GM12878 (cell line): ENCODE measurements around the gene MAPK8IP1. TPM values are rescaled to one million over a fixed set of nuclear protein-coding genes. Genes with fewer than 3 reads are reported as not detected.

ENCODE experiments used
- ATAC-seq: fragments of 200-7000 bp; cut with Tn5 transposase; 3 replicates; pipeline ENCODE4 v1.9.1; 2020; ENCODE audit warnings: mild to moderate bottlenecking, moderate library complexity
- BruUV-seq: library from RNA; stranded (reverse); fragments of 400-500 nt; replicated peaks from 2 replicates; lab custom pipeline; 2021; lab: Mats Ljungman, UMichigan
- CTCF ChIA-PET: fragments of 300-600 bp; sonication (Branson Sonifier 250); formaldehyde crosslinking; extraction: SDS; loops from one replicate; lab custom pipeline; 2021; ENCODE audit warnings: inconsistent platforms; lab: Yijun Ruan, JAX
- POLR2A ChIA-PET: fragments of 350-600 bp; formaldehyde crosslinking; extraction: SDS; loops from one replicate; lab custom pipeline; 2021; ENCODE audit warnings: inconsistent platforms; lab: Charles Lee
- RAD21 ChIA-PET: fragments of 300-600 bp; sonication (Branson Sonifier 250); formaldehyde crosslinking; loops from one replicate; lab custom pipeline; 2023; ENCODE audit warnings: antibody characterized with exemption; ENCODE audit not compliant: unreplicated experiment; lab: Charles Lee
- SMC1A ChIA-PET: fragments of 300-600 bp; sonication (Branson Sonifier 250); formaldehyde crosslinking; loops from one replicate; lab custom pipeline; 2023; ENCODE audit not compliant: unreplicated experiment, uncharacterized antibody; lab: Charles Lee
- DNase-seq: peaks from one replicate; pipeline ENCODE4 v3.0.0-alpha.2; 2011; ENCODE audit warnings: low read depth, low spot score
- FAIRE-seq: peaks from 3 replicates; lab custom pipeline; 2011; peaks lifted over from hg19 to GRCh38; lab: Jason Lieb, UNC
- H2AFZ ChIP-seq: 2 replicates; pipeline ENCODE4 v1.6.0; 2011; ENCODE audit warnings: low read depth, low read length, control low read depth; ENCODE audit not compliant: control insufficient read depth
- H3K27ac ChIP-seq: 2 replicates; pipeline ENCODE4 v1.5.1; 2011; ENCODE audit warnings: control low read depth; ENCODE audit not compliant: control insufficient read depth, insufficient read depth
- H3K27me3 ChIP-seq, 2 experiments: replicated peaks in 1 of 2; 2 replicates each; pipeline versions ENCODE4 v1.6.0 to v1.6.1; 2011; ENCODE audit warnings: low read length in 1 of 2; ENCODE audit not compliant: control insufficient read depth in 2 of 2, insufficient read depth in 2 of 2
- H3K36me3 ChIP-seq, 2 experiments: 2 replicates each; pipeline ENCODE4 v1.5.1; 2011; ENCODE audit warnings: low read length in 1 of 2; ENCODE audit not compliant: control insufficient read depth in 2 of 2, insufficient read depth in 2 of 2
- H3K4me1 ChIP-seq: 2 replicates; pipeline ENCODE4 v1.6.1; 2011; ENCODE audit warnings: mild to moderate bottlenecking, low read length, moderate library complexity, mixed read lengths; ENCODE audit not compliant: control insufficient read depth, insufficient read depth
- H3K4me2 ChIP-seq: 2 replicates; pipeline ENCODE4 v1.6.0; 2011; ENCODE audit warnings: control low read depth; ENCODE audit not compliant: control insufficient read depth, insufficient read depth
- H3K4me3 ChIP-seq: fragments of 200-600 bp; sonication (generic); 2 replicates; pipeline ENCODE4 v1.5.1; 2016
- H3K79me2 ChIP-seq: 2 replicates; pipeline ENCODE4 v1.6.0; 2011; ENCODE audit warnings: low read length; ENCODE audit not compliant: control insufficient read depth, insufficient read depth
- H3K9ac ChIP-seq: 2 replicates; pipeline ENCODE4 v1.8.0; 2011; ENCODE audit warnings: low read length, control low read depth, mixed read lengths; ENCODE audit not compliant: control insufficient read depth, insufficient read depth
- H3K9me3 ChIP-seq: replicated peaks from 3 replicates; pipeline ENCODE4 v1.5.1; 2011; ENCODE audit warnings: mild to moderate bottlenecking, low read length; ENCODE audit not compliant: control insufficient read depth, insufficient read depth
- H4K20me1 ChIP-seq: 2 replicates; pipeline ENCODE4 v1.6.0; 2011; ENCODE audit not compliant: control insufficient read depth, insufficient read depth
- BACH1 ChIP-seq: fragments of 450-650 bp; IDR thresholded peaks from 2 replicates; pipeline ENCODE4 v1.6.1; 2017; ENCODE audit warnings: mild to moderate bottlenecking, borderline replicate concordance
- BMI1 ChIP-seq: fragments of 450-650 bp; IDR thresholded peaks from 2 replicates; pipeline ENCODE4 v1.6.1; 2016; ENCODE audit warnings: mild to moderate bottlenecking, moderate library complexity, borderline replicate concordance
- DPF2 ChIP-seq: fragments of 450-650 bp; IDR thresholded peaks from 2 replicates; pipeline ENCODE4 v1.6.1; 2017; ENCODE audit warnings: mild to moderate bottlenecking
- EGR1 ChIP-seq, 2 experiments: IDR thresholded peaks; 1 replicate in 1 of 2; 2 replicates in 1 of 2; pipeline ENCODE4 v1.6.1; 2011 to 2012; ENCODE audit warnings: low read depth in 2 of 2, low read length in 2 of 2, borderline replicate concordance in 1 of 2, mild to moderate bottlenecking in 1 of 2, moderate library complexity in 1 of 2
- EZH2 ChIP-seq: IDR thresholded peaks from 2 replicates; pipeline ENCODE4 v1.6.1; 2012; ENCODE audit warnings: low read depth, mild to moderate bottlenecking, control low read depth, inconsistent platforms, low read length, borderline replicate concordance; ENCODE audit not compliant: control insufficient read depth
- JUNB ChIP-seq: IDR thresholded peaks from 2 replicates; pipeline ENCODE4 v1.6.1; 2016; ENCODE audit warnings: antibody characterized with exemption, mild to moderate bottlenecking
- NFYA ChIP-seq: IDR thresholded peaks from 2 replicates; pipeline ENCODE4 v1.6.1; 2011; ENCODE audit warnings: low read depth, mild to moderate bottlenecking, low read length, improper control_type of control experiment, borderline replicate concordance
- PAX8 ChIP-seq: fragments of 450-650 bp; IDR thresholded peaks from 2 replicates; pipeline ENCODE4 v1.6.1; 2017; ENCODE audit warnings: mild to moderate bottlenecking, moderate library complexity
- RB1 ChIP-seq: fragments of 450-650 bp; formaldehyde crosslinking; IDR thresholded peaks from 2 replicates; pipeline ENCODE4 v1.6.1; 2017; ENCODE audit warnings: mild to moderate bottlenecking, borderline replicate concordance
- YY1 ChIP-seq: IDR thresholded peaks from 2 replicates; pipeline ENCODE4 v1.6.1; 2011; ENCODE audit warnings: low read depth, mild to moderate bottlenecking, low read length
- ZNF24 ChIP-seq: fragments of 450-650 bp; IDR thresholded peaks from 2 replicates; pipeline ENCODE4 v1.6.1; 2017; ENCODE audit warnings: antibody characterized with exemption, mild to moderate bottlenecking
- WGBS: methylation state at CpG from one replicate; pipeline ENCODE4 v1.1.6; 2016; ENCODE audit warnings: low lambda C conversion rate; ENCODE audit not compliant: insufficient replicate concordance, insufficient coverage; ENCODE audit errors: missing lambda C conversion rate; 5-methylcytosine and 5-hydroxymethylcytosine counted together
- in situ Hi-C: fragments of 300-500 bp; cut with MboI; formaldehyde crosslinking; loops from 9 replicates; pipeline ENCODE4 v1.14.3; 2018; ENCODE audit warnings: mixed read lengths
- intact Hi-C: fragments of 100-400 bp; cut with micrococcal nuclease; formaldehyde crosslinking; loops from one replicate; pipeline ENCODE4 v1.14.2; 2022; ENCODE audit not compliant: unreplicated experiment
- polyA plus RNA-seq, 11 experiments: library from polyadenylated mRNA; depleted of rRNA in 4 of 11; unstranded in 6 of 11; stranded (reverse) in 5 of 11; fragments of >200 nt; fragmentation: Nextera tagmentation in 4 of 11; fragmentation: Illumina TruSeq in 1 of 11; extraction: Ambion mirVana in 4 of 11; extraction: Trizol in 1 of 11; gene quantifications; 1 replicate in 1 of 11; 2 replicates in 10 of 11; pipeline versions ENCODE4 v1.2.1 to v1.2.3, GENCODE V29; 2011 to 2016; ENCODE audit warnings: inconsistent platforms in 2 of 11, missing spikeins in 2 of 11, low read depth in 1 of 11
- total RNA-seq, 4 experiments: library from RNA; depleted of rRNA in 3 of 4; stranded (reverse); fragments of >200 nt in 3 of 4; fragmentation: Illumina TruSeq in 1 of 4; extraction: Trizol in 1 of 4; gene quantifications; 2 replicates each; pipeline versions ENCODE4 v1.2.1 to v1.2.3, GENCODE V29; 2013 to 2021
- TF ChIP-seq, protein P1 (sequence below): fragments of 450-650 bp; IDR thresholded peaks from 2 replicates; pipeline ENCODE4 v1.6.1; 2014; ENCODE audit warnings: mild to moderate bottlenecking
- TF ChIP-seq, protein P2 (sequence below): fragments of 450-650 bp; IDR thresholded peaks from 2 replicates; pipeline ENCODE4 v1.6.1; 2017; ENCODE audit warnings: mild to moderate bottlenecking, low read depth, inconsistent platforms; ENCODE audit not compliant: poor library complexity, severe bottlenecking
- TF ChIP-seq, protein P3 (sequence below): fragments of 150-350 bp; IDR thresholded peaks from 2 replicates; pipeline ENCODE4 v1.6.1; 2016; ENCODE audit warnings: low read depth, low read length

Gene MAPK8IP1
- total and polyA plus RNA-seq, 10 of the 15 experiments (the other 5 are each of a cell fraction or from before 2014, with no cell fraction given) = 0.04 to 0.44 (median 0.11) TPM; not detected in 2

DNA sequence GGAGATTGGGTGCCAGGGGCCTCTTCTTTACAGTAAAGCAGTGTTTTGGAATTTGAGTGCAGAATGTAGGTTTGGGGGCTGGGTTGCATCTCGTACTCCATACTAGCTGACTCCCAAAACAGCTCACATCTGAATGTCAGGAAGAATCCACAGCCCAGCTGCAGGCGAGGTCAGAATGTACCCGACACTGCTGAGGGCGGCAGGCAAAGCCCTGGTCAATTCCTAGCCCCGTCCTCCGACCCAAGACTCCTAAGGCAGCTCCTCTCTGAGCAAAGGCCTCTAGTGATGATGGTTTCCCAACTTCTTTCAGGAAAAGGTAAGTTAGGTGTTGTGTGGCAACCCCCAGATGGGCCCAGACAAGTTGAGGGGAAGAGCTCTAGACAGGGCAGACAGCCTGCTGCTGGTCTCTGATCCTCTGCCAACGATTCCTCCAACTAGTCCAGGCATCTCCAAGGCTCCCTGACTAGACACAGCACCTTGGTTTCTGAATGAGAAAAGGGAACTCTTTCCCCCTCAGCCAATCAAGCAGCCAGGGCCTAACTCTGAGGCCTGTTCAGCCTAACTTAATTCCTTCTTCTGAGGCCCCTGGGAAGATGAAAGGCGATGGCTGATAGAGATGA lies 45.6 kb downstream of the MAPK8IP1 start (continued):
- TF ChIP-seq, protein P1, sequence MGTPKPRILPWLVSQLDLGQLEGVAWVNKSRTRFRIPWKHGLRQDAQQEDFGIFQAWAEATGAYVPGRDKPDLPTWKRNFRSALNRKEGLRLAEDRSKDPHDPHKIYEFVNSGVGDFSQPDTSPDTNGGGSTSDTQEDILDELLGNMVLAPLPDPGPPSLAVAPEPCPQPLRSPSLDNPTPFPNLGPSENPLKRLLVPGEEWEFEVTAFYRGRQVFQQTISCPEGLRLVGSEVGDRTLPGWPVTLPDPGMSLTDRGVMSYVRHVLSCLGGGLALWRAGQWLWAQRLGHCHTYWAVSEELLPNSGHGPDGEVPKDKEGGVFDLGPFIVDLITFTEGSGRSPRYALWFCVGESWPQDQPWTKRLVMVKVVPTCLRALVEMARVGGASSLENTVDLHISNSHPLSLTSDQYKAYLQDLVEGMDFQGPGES = no peak
- no peak for TF ChIP-seq RB1
- no peak for TF ChIP-seq JUNB

DNA sequence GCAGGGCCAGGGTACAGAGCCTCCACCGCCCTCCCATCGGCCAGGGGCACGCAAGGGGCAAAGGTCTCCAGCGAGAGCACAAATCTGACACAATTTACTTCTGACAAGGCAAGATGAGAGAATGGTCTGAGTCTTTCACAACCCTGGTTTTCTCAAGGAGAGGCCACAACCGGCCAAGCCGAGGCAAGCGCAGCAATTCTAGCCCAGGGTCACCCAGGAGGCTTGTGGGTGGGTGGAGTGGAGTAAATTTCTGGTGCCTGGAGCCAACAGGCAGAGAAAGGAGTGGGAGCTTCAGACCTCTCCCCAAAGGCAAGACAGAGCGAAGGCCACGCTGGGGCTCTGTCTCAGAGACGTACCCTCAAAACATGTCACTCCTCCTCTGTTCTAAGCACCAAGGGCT lies 46.3 kb downstream of the MAPK8IP1 start:
- Histone ChIP-seq H3K27ac (no peak overlapping the region), H3K9me3 (no peaks in the 10 kb centered on the region), H3K9ac (no peak overlapping the region), H4K20me1 (peaks cover 6% of the 10 kb centered on the region), H3K79me2 (no peaks in the 10 kb centered on the region), H3K4me1 (peaks cover 53% of the 10 kb centered on the region), H3K27me3 (no peaks in the 10 kb centered on the region), H3K4me3 (no peak overlapping the region), H3K36me3 (peaks cover 3 to 12% of the 10 kb centered on the region in 2 experiments; a peak in 2 of 4 replicates), H3K4me2 (no peak overlapping the region), H2AFZ (no peak overlapping the region)
- ChIA-PET CTCF (interaction anchor here (1.0 to 3.3 kb wide), 2 partner anchors 33 to 90 kb away, joined by 4 to 20 read pairs; no protein-coding TSS in a partner anchor), POLR2A (interaction anchor here (1.6 to 3.1 kb wide), 4 partner anchors 7 to 75 kb away, joined by 6 to 27 read pairs (median 14); partner anchors contain the start of gene PEX16), SMC1A (interaction anchor here (2.7 to 2.9 kb wide), 3 partner anchors 9 to 34 kb away, joined by 18 to 31 read pairs (median 24); partner anchors contain the start of gene PEX16), RAD21 (interaction anchor here (1.8 to 3.2 kb wide), 3 partner anchors 13 to 85 kb away, joined by 6 to 29 read pairs (median 18); partner anchors contain the start of genes CRY2 and PEX16)
- DNase-seq (no peak), FAIRE-seq (no peak), ATAC-seq (no peak)
- 98% methylated on average over 10 of the region's 10 CpGs for WGBS
- in situ Hi-C loops = no loop called here
- intact Hi-C loops = no loop called here
- no TSS peak for BruUV-seq
- TF ChIP-seq BACH1 = no peak
- TF ChIP-seq DPF2 = no peak
- TF ChIP-seq, protein P2, sequence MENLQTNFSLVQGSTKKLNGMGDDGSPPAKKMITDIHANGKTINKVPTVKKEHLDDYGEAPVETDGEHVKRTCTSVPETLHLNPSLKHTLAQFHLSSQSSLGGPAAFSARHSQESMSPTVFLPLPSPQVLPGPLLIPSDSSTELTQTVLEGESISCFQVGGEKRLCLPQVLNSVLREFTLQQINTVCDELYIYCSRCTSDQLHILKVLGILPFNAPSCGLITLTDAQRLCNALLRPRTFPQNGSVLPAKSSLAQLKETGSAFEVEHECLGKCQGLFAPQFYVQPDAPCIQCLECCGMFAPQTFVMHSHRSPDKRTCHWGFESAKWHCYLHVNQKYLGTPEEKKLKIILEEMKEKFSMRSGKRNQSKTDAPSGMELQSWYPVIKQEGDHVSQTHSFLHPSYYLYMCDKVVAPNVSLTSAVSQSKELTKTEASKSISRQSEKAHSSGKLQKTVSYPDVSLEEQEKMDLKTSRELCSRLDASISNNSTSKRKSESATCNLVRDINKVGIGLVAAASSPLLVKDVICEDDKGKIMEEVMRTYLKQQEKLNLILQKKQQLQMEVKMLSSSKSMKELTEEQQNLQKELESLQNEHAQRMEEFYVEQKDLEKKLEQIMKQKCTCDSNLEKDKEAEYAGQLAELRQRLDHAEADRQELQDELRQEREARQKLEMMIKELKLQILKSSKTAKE = no peak
- no peak for TF ChIP-seq EZH2
- no peak for TF ChIP-seq NFYA
- TF ChIP-seq, protein P3, sequence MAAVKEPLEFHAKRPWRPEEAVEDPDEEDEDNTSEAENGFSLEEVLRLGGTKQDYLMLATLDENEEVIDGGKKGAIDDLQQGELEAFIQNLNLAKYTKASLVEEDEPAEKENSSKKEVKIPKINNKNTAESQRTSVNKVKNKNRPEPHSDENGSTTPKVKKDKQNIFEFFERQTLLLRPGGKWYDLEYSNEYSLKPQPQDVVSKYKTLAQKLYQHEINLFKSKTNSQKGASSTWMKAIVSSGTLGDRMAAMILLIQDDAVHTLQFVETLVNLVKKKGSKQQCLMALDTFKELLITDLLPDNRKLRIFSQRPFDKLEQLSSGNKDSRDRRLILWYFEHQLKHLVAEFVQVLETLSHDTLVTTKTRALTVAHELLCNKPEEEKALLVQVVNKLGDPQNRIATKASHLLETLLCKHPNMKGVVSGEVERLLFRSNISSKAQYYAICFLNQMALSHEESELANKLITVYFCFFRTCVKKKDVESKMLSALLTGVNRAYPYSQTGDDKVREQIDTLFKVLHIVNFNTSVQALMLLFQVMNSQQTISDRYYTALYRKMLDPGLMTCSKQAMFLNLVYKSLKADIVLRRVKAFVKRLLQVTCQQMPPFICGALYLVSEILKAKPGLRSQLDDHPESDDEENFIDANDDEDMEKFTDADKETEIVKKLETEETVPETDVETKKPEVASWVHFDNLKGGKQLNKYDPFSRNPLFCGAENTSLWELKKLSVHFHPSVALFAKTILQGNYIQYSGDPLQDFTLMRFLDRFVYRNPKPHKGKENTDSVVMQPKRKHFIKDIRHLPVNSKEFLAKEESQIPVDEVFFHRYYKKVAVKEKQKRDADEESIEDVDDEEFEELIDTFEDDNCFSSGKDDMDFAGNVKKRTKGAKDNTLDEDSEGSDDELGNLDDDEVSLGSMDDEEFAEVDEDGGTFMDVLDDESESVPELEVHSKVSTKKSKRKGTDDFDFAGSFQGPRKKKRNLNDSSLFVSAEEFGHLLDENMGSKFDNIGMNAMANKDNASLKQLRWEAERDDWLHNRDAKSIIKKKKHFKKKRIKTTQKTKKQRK = no peak
- no peak for TF ChIP-seq EGR1 (IDR thresholded peaks at IDR 0.05; ENCODE audit: borderline replicate concordance in 1 of 2, low read depth in 2 of 2, low read length in 2 of 2)
- TF ChIP-seq PAX8 = no peak
- TF ChIP-seq BMI1 = no peak
- no peak for TF ChIP-seq ZNF24
- no peak for TF ChIP-seq YY1
